Thymus (tissue), 14 donors: ENCODE measurements around the gene GABPB1. TPM values are rescaled to one million over a fixed set of nuclear protein-coding genes. Genes with fewer than 3 reads are reported as not detected.
"Not testable (repeated sequence)": the region's sequence is repeated elsewhere in the genome, so short reads cannot be mapped to it uniquely, and the experiment has no call there.

Experiments used
- DNase-seq, 9 donors: peaks; one replicate each; pipeline ENCODE4 v3.0.0-alpha.2; 2013; ENCODE audit warnings: low spot score in 9 of 9, low read depth in 6 of 9, missing footprints in 1 of 9
- H3K27ac ChIP-seq, 2 donors: one replicate each; pipeline ENCODE4 v1.5.1; 2013; ENCODE audit warnings: control low read depth in 1 of 2, low read depth in 1 of 2, low read length in 1 of 2, mild to moderate bottlenecking in 1 of 2, moderate library complexity in 1 of 2
- H3K27me3 ChIP-seq, 2 donors: one replicate each; pipeline ENCODE4 v1.5.1; 2013; ENCODE audit warnings: low read length in 1 of 2; ENCODE audit not compliant: control insufficient read depth in 2 of 2, insufficient read depth in 1 of 2
- H3K36me3 ChIP-seq, 2 donors: one replicate each; pipeline ENCODE4 v1.5.1; 2013; ENCODE audit warnings: low read length in 1 of 2, mild to moderate bottlenecking in 1 of 2, moderate library complexity in 1 of 2; ENCODE audit not compliant: control insufficient read depth in 2 of 2, insufficient read depth in 2 of 2
- H3K4me1 ChIP-seq, 2 donors: one replicate each; pipeline ENCODE4 v1.5.1; 2013; ENCODE audit warnings: low read length in 2 of 2; ENCODE audit not compliant: control insufficient read depth in 2 of 2, insufficient read depth in 2 of 2
- H3K4me3 ChIP-seq, 2 donors: one replicate each; pipeline ENCODE4 v1.5.1; 2013; ENCODE audit warnings: low read length in 2 of 2, control low read depth in 1 of 2, mild to moderate bottlenecking in 1 of 2
- H3K9me3 ChIP-seq, 2 donors: one replicate each; pipeline ENCODE4 v1.5.1; 2013; ENCODE audit warnings: low read length in 1 of 2, mild to moderate bottlenecking in 1 of 2; ENCODE audit not compliant: control insufficient read depth in 2 of 2, insufficient read depth in 1 of 2
- whole genome bisulfite sequencing: extraction: QIAGEN DNeasy Blood & Tissue Kit; methylation state at CpG from one replicate; pipeline ENCODE4 v1.1.7; 2013; 5-methylcytosine and 5-hydroxymethylcytosine counted together
- long read RNA-seq, 10 donors: transcript quantifications; one replicate each; lab custom pipeline, GENCODE V29; 2026
- polyA plus RNA-seq: library from polyadenylated mRNA; stranded (reverse); fragments of 200-250 nt; gene quantifications from one replicate; pipeline ENCODE4 v1.2.3, GENCODE V29; 2013
- total RNA-seq: library from RNA; stranded (reverse); fragments of 120-200 nt; gene quantifications from one replicate; pipeline ENCODE4 v1.2.4, GENCODE V29; 2013
- donor health status: healthy.

GABPB1 gene
- total RNA-seq (49.5 TPM), polyA plus RNA-seq (26.5 TPM)
- long read RNA-seq, donor 1 = 0 reads
- long read RNA-seq, donor 2 = 0 reads
- long read RNA-seq, donor 3, full-length matches to known transcripts = 6 of 6 reads
- long read RNA-seq, donor 3, partial matches to known transcripts = 0 of 6 reads
- long read RNA-seq, donor 3, other reads (novel, unspliced or antisense) = 0 of 6 reads
- long read RNA-seq, donor 4, full-length matches to known transcripts = 4 of 4 reads
- long read RNA-seq, donor 4, partial matches to known transcripts = 0 of 4 reads
- long read RNA-seq, donor 4, other reads (novel, unspliced or antisense) = 0 of 4 reads
- long read RNA-seq, donor 5, full-length matches to known transcripts = 7 of 90 reads
- long read RNA-seq, donor 5, partial matches to known transcripts = 71 of 90 reads
- long read RNA-seq, donor 5, other reads (novel, unspliced or antisense) = 12 of 90 reads
- long read RNA-seq, donor 6, partial matches to known transcripts = 0 of 1 reads
- long read RNA-seq, donor 6, other reads (novel, unspliced or antisense) = 0 of 1 reads
- long read RNA-seq, donor 7, full-length matches to known transcripts = 7 of 7 reads
- long read RNA-seq, donor 7, partial matches to known transcripts = 0 of 7 reads
- long read RNA-seq, donor 7, other reads (novel, unspliced or antisense) = 0 of 7 reads
- long read RNA-seq, donor 8, full-length matches to known transcripts = 3 of 3 reads
- long read RNA-seq, donor 8, partial matches to known transcripts = 0 of 3 reads
- long read RNA-seq, donor 8, other reads (novel, unspliced or antisense) = 0 of 3 reads
- long read RNA-seq, donor 9, full-length matches to known transcripts = 3 of 3 reads
- long read RNA-seq, donor 9, partial matches to known transcripts = 0 of 3 reads
- long read RNA-seq, donor 9, other reads (novel, unspliced or antisense) = 0 of 3 reads
- long read RNA-seq, donor 10, partial matches to known transcripts = 0 of 3 reads
- long read RNA-seq, donor 10, other reads (novel, unspliced or antisense) = 0 of 3 reads

DNA sequence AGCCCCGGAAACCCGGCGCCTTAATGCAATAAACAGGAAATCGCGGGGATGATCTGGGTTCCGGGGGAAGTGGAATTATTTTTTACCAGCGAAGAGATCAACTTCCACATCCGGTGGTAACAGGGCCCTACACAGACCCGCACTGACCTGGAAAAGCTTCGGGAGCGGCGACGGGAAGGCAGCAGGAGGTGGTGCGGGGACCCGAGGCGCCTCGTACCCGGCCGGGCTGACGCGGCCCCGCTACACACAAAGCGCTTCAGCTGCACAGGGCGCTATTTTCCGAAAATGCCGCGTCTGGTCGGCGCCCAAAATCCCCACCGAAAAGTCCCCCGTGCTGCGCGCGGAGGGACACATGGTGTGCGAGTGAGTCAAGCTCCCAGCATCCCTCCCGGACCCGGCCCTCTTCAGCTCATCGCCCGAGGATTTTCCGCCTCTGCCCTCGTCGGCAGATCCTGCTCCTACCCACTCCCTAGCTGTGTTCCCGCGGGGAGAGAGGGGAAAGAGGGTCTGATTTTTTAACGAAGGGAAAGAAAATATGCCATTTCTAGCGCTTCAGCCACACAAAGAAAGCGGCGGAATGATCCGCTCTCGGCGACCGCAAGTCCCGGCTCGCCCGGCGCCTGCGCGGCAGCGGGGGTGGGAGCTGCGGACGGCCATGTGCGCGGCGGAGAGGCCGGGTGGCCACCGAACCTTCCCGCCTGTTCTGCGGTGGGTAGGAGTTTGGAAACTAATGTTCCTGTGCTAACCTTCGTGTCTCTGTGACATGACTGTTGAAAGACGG is at the start of gene GABPB1:
Gene GABPB1 (minus strand): TSS at position 361 of the 781 bp plus-strand sequence. CDS start 45,400 bp downstream, outside the sequence.
- H3K4me1 ChIP-seq = peaks cover 18 to 24% of the 10 kb centered on the region in 2 donors
- peak within 1 kb of the TSS; percentile 81 to 92 for H3K4me3 ChIP-seq
- H3K27ac ChIP-seq = peak within 1 kb of the TSS; percentile 98 to 100
- no peaks in the 10 kb centered on the region for H3K9me3 ChIP-seq
- H3K27me3 ChIP-seq = no peaks in the 10 kb centered on the region
- peaks cover 0 to 8% of the 10 kb centered on the region in 2 donors for H3K36me3 ChIP-seq
- DNase-seq = peak; percentile 87 to 98 (median 94)
- WGBS = under 1% methylated on average over 70 of the region's 70 CpGs

DNA sequence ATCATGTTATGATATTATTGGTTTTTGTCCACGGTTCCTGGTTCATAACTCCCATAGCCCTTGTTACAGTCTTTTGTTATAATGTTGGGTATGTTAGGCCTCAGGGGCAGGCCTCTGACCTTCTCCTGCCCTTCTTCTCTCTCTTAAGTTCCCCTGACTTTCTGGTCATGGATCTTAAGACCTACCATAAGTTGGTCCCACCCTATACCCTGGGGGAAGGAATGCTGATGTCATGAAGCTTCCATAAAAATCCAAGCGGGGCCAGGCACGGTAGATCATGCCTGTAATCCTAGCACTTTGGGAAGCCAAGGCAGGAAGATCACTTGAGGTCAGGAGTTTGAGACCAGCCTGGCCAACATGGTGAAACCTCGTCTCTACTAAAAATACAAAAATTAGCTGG is 36.6 kb upstream of the GABPB1 start:
- DNase-seq, H3K9me3 ChIP-seq, H3K27ac ChIP-seq, H3K4me1 ChIP-seq, H3K27me3 ChIP-seq, H3K4me3 ChIP-seq, H3K36me3 ChIP-seq: not testable (repeated sequence)
- WGBS = 97% methylated on average over 4 of the region's 4 CpGs

DNA sequence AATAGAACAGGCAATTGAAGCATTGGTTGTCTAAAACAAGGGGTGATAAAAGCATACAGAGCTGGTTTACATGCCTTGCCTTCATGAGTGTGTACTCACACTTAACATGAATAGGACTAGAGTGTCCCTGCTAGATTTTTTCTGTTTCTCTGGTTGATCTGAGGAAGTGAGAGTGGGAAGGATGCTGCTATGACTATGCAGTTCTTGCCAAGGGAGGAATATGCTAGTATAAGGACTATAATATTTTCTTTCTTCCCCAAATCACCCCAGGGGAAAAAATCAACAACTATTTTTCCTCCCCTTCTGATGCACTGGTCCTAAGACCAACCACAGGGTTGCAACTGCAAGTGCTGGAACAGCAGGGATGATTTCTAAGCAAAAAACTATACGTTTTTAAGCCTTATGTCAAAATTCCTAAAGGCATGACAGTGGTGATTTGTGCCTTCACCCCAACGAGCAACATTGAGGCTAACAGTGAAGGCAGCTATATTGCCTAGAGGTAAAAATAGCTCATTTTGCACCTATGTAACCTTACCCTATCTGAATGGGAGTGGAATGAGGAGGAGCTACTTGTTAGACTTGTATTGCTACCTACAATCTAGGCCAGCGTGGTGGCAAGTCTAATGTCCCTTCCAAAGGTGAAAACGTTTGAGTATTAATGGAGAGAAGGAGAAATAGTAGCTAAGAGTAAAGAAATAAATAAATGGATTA is 35.7 kb upstream of the GABPB1 start:
- Histone ChIP-seq H3K4me1 (no peaks in the 10 kb centered on the region), H3K9me3 (no peaks in the 10 kb centered on the region), H3K27me3 (no peaks in the 10 kb centered on the region), H3K4me3 (no peak overlapping the region), H3K27ac (no peak overlapping the region), H3K36me3 (no peaks in the 10 kb centered on the region)
- no peak for DNase-seq
- 76% methylated on average over 4 of the region's 4 CpGs for WGBS

DNA sequence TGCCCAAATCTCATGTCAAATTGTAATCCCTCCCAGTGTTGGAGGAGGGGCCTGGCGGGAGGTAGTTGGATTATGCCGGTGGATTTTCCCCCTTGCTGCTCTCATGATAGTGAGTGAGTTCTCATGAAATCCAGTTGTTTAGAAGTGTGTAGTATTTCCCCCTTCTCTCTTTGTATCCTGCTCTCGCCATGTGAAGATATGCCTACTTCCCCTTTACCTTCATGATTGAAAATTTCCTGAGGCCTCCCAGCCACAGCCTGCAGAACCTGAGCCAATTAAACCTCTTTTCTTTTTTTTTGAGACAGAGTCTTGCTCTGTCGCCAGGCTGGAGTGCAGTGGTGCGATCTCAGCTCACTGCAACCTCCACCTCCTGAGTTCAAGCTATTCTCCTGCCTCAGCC is 27.4 kb upstream of the GABPB1 start:
- 50% methylated on average over 5 of the region's 5 CpGs for WGBS
- not testable (repeated sequence) for H3K27me3 ChIP-seq, H3K9me3 ChIP-seq, H3K4me1 ChIP-seq, DNase-seq, H3K4me3 ChIP-seq, H3K27ac ChIP-seq, H3K36me3 ChIP-seq

DNA sequence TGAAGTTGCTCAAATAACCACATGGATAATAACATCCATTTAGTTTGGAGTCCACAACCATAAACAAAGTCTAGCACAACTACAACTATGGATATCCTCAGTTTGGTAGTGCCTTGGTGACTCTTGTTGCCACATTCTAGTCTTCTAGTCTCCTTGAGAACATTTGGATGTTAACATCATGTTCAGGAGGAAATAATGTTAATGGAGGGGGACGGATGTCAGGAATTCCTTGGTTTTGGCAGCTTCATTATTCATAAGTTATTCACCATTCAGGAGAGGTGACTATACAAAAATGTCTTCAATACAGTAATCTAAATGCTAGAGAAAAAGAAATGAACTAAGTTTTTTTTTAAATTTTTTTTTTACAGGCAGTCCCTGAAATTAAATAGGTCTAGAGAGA is 26.4 kb upstream of the GABPB1 start:
- Histone ChIP-seq H3K4me1 (peaks cover 0 to 3% of the 10 kb centered on the region in 2 donors), H3K4me3 (no peak overlapping the region), H3K27ac (no peak overlapping the region), H3K27me3 (no peaks in the 10 kb centered on the region), H3K9me3 (no peaks in the 10 kb centered on the region), H3K36me3 (no peaks in the 10 kb centered on the region)
- DNase-seq = no peak
- 96% methylated on average over 1 of the region's 1 CpG for WGBS

DNA sequence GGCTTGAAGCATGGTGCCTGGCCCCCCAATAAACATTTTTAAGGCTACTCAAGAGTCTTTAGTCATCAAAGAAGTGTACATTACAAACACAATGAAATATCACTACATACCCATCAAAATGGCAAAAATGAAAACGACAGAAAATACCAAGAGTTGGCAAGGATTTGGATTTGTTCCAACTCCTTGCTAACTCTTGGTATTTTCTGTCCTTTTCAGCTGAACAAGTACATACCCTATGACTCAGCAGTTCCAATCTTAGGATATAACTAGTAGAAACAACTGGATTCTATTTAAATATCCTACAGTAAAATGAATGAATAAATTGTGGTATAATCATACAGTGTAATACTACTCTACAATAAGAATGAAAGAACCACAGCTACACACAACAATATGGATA is 25.1 kb upstream of the GABPB1 start:
- H3K27me3 ChIP-seq = no peaks in the 10 kb centered on the region
- peaks cover 0 to 3% of the 10 kb centered on the region in 2 donors for H3K4me1 ChIP-seq
- no peaks in the 10 kb centered on the region for H3K36me3 ChIP-seq
- no peak overlapping the region for H3K27ac ChIP-seq
- DNase-seq = no peak
- no peak overlapping the region for H3K4me3 ChIP-seq
- H3K9me3 ChIP-seq = no peaks in the 10 kb centered on the region
- WGBS = 52% methylated on average over 1 of the region's 1 CpG

DNA sequence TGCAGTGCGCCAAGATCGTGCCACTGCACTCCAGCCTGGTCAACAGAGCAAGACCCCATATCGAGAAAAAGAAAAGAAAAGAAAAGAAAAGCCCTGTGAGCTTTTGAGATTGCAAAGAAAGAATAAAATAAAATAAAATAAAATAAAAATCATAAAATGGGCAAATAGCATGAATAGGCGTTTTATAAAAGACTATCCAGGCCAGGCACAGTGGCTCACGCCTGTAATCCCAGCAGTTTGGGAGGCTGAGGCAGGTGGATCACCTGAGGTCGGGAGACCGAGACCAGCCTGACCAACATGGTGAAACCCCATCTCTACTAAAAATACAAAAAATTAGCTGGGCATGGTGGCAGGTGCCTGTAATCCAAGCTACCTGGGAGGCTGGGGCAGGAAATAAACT is 24.4 kb upstream of the GABPB1 start:
- not testable (repeated sequence) for H3K27me3 ChIP-seq, H3K9me3 ChIP-seq, H3K4me1 ChIP-seq, H3K36me3 ChIP-seq, H3K4me3 ChIP-seq, H3K27ac ChIP-seq, DNase-seq
- WGBS = 98% methylated on average over 7 of the region's 7 CpGs

DNA sequence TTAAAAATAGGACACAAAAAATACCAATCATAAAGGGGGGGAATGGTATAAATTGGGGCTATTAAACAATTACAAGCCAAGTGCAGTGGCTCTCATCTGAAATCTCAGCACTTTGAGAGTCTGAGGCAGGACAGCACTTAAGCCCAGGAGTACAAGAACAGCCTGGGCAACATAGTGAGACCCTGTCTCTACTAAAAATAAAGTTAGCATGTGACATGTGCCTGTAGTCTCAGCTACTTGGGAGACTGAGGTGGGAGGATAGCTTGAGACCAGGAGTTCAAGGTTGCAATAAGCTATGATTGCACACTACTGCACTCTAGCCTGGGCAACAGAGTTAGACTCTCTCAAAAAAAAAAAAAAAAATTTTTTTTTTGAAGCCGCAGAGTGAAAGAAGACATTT is 23.8 kb upstream of the GABPB1 start:
- Histone ChIP-seq H3K27ac (no peak overlapping the region), H3K27me3 (no peaks in the 10 kb centered on the region), H3K4me1 (peaks cover 0 to 3% of the 10 kb centered on the region in 2 donors), H3K36me3 (no peaks in the 10 kb centered on the region), H3K9me3 (no peaks in the 10 kb centered on the region), H3K4me3 (no peak overlapping the region)
- DNase-seq = no peak
- 96% methylated on average over 1 of the region's 1 CpG for WGBS
